Duodenal mucosa (tissue), 2 donors: ENCODE results near the gene ABLIM2.

Source experiments
- H3K27ac ChIP-seq: one replicate; pipeline ENCODE4 v1.7.0; 2013; ENCODE audit warnings: low read depth, low read length
- H3K27me3 ChIP-seq, 2 donors: one replicate each; pipeline ENCODE4 v1.7.0; 2013; ENCODE audit warnings: low read length in 2 of 2, control low read depth in 1 of 2; ENCODE audit not compliant: insufficient read depth in 2 of 2, control insufficient read depth in 1 of 2
- H3K36me3 ChIP-seq, 2 donors: one replicate each; pipeline ENCODE4 v1.7.0; 2013; ENCODE audit warnings: low read length in 2 of 2, control low read depth in 1 of 2; ENCODE audit not compliant: insufficient read depth in 2 of 2, control insufficient read depth in 1 of 2
- H3K4me1 ChIP-seq, 2 donors: one replicate each; pipeline ENCODE4 v1.7.0; 2013; ENCODE audit warnings: low read length in 2 of 2, control low read depth in 1 of 2; ENCODE audit not compliant: insufficient read depth in 2 of 2, control insufficient read depth in 1 of 2
- H3K4me3 ChIP-seq, 2 donors: one replicate each; pipeline ENCODE4 v1.7.0; 2013; ENCODE audit warnings: low read length in 2 of 2, low read depth in 1 of 2
- H3K9ac ChIP-seq, 2 donors: one replicate each; pipeline ENCODE4 v1.7.0; 2013; ENCODE audit warnings: low read length in 2 of 2, low read depth in 1 of 2
- H3K9me3 ChIP-seq, 2 donors: one replicate each; pipeline ENCODE4 v1.7.0; 2013; ENCODE audit warnings: low read length in 2 of 2, control low read depth in 1 of 2; ENCODE audit not compliant: control insufficient read depth in 1 of 2

ABLIM2 gene

DNA sequence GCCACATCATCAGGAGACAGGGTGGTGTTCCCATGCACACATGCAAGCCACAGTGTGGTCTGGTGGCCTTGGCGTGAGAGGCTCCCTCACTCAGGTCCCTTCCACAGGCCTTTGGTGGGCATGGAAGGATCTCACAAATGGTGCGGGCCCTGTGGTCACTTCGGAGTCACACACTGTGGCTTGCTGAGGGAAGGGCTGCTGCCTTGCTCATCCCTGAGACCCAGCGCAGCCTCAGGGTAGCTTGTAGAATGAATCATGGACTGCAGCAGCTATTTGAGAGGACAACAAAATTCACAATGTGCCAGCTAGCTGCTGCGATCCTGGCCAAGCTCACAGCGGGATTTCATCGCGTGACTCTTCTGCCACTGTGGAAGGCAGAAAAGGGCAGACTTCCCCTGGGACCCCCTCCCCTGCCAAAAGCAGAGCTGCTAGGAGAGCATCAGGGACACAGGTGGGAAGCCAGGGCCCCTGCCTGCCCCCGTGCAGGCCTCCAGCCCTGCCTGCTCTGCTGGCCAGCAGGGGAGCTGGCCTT, 106.4 kb downstream of the ABLIM2 start:
- no peaks in the 10 kb centered on the region for H3K36me3 ChIP-seq
- no peak overlapping the region for H3K4me3 ChIP-seq
- H3K27ac ChIP-seq = no peak overlapping the region
- no peak overlapping the region for H3K9ac ChIP-seq
- no peaks in the 10 kb centered on the region for H3K27me3 ChIP-seq
- peaks cover 0 to 5% of the 10 kb centered on the region in 2 donors for H3K9me3 ChIP-seq
- peaks cover 0 to 3% of the 10 kb centered on the region in 2 donors for H3K4me1 ChIP-seq

GRCh38 chr4:8051644-8052043, 107.0 kb downstream of the ABLIM2 start:
- Histone ChIP-seq H3K27ac (no peak overlapping the region), H3K27me3 (no peaks in the 10 kb centered on the region), H3K4me3 (no peak overlapping the region), H3K36me3 (no peaks in the 10 kb centered on the region), H3K9ac (no peak overlapping the region), H3K4me1 (peaks cover 0 to 3% of the 10 kb centered on the region in 2 donors), H3K9me3 (peaks cover 0 to 5% of the 10 kb centered on the region in 2 donors)

DNA sequence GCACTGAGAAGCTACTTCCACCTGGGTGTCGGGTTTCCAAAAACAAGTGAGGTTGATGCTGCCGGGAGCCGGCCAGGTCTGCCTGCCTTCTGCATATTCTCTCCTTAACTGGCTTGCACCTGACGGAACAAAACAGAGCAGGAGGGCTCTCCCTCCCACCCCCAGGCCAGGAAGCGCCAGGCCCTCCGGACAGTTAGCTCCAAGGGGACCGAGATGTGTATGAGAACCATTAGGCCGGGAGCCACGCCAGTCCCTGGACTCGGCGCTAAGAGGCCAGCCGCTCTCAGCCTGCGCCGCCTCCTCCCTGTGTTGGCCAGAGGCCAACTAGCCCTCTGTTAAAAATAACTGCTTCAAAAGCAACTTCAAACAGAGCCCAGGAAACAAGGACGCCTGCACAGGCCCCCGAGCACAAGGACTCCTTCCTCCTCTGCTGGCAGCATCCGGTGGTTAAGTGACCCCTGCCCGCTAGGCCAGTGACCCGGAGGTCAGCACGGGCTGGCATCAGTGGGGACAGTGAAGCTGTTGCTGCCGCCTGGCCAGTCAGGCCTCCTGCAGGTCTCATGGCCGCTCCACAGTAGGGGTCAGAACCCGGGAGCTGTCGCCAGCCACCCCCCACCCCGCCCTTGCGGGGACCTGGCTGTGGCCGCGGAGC, 107.9 kb downstream of the ABLIM2 start:
- Histone ChIP-seq H3K9ac (no peak overlapping the region), H3K4me1 (peaks cover 0 to 3% of the 10 kb centered on the region in 2 donors), H3K27me3 (no peaks in the 10 kb centered on the region), H3K36me3 (no peaks in the 10 kb centered on the region), H3K27ac (no peak overlapping the region), H3K4me3 (no peak overlapping the region), H3K9me3 (peaks cover 0 to 5% of the 10 kb centered on the region in 2 donors)

DNA sequence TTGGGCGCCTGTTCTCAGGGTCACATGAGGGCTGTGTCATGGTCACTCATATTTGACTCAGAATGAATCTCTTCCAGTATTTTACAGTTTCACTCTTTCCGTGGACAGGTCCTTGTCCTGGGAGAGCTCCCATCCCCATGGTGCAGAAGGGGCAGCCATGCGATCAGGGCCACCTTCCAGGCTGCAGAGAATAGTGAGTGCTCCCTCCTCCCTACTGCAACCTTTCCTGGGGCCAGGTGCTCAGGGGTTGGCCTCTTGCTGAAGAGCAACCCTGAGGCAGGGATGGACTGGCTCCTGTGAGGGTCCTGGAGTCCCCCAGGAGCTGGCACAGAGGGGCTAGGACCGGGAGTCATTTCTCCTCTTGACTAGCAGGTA, 108.4 kb downstream of the ABLIM2 start:
- H3K4me1 ChIP-seq = peaks cover 0 to 3% of the 10 kb centered on the region in 2 donors
- peaks cover 0 to 5% of the 10 kb centered on the region in 2 donors for H3K9me3 ChIP-seq
- H3K27ac ChIP-seq = no peak overlapping the region
- no peak overlapping the region for H3K4me3 ChIP-seq
- H3K27me3 ChIP-seq = no peaks in the 10 kb centered on the region
- H3K36me3 ChIP-seq = no peaks in the 10 kb centered on the region
- H3K9ac ChIP-seq = no peak overlapping the region

DNA sequence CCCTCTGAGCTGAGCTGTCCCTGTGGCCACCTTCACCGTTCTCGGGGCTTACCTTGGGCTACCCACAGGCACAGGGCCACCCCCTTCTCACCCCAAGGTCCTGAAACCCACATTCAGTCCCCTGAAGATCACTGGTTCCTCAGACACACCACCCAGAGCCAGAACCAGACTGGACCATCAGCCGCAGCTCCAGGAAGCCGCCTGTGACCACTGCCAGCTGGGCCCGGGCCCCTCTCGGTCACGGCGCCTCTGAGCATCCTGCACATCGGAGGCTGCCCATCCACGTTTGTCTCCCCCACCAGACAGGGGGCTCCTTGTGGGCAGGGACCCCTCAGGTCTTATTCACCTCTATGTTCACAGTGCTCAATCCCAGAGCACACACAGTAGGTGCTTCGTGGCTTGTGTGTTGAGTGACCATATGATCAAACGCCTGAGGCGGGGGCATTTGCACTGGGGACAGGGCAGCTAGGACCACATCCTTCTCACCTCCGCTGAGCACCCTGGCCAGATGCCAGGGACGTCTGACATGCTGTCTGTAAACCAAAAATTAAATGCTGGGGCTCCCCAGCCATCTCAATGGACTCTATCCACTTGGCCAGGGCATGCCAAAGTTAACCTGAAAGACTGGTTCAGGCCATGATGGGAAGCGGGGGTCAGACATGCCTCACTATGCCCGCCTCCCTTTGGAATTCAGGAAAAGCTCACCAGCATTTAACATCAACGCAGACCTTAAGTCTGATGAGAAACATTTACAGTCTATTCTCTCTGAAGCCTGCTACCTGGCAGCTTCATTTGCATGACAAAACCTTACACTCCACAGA, 109.5 kb downstream of the ABLIM2 start:
- no peak overlapping the region for H3K9ac ChIP-seq
- H3K27ac ChIP-seq = no peak overlapping the region
- no peaks in the 10 kb centered on the region for H3K36me3 ChIP-seq
- H3K4me1 ChIP-seq = peaks cover 0 to 3% of the 10 kb centered on the region in 2 donors
- H3K9me3 ChIP-seq = no peaks in the 10 kb centered on the region
- no peaks in the 10 kb centered on the region for H3K27me3 ChIP-seq
- H3K4me3 ChIP-seq = no peak overlapping the region

- no peaks in the 10 kb centered on the region for H3K36me3 ChIP-seq
- no peaks in the 10 kb centered on the region for H3K27me3 ChIP-seq
- H3K4me3 ChIP-seq = no peak overlapping the region
- H3K9ac ChIP-seq = no peak overlapping the region
- H3K4me1 ChIP-seq = peaks cover 0 to 3% of the 10 kb centered on the region in 2 donors
- H3K27ac ChIP-seq = no peak overlapping the region
- H3K9me3 ChIP-seq = no peaks in the 10 kb centered on the region
These were observed 110.6 kb downstream of the ABLIM2 start for GRCh38 chr4:8047837-8048678.

DNA sequence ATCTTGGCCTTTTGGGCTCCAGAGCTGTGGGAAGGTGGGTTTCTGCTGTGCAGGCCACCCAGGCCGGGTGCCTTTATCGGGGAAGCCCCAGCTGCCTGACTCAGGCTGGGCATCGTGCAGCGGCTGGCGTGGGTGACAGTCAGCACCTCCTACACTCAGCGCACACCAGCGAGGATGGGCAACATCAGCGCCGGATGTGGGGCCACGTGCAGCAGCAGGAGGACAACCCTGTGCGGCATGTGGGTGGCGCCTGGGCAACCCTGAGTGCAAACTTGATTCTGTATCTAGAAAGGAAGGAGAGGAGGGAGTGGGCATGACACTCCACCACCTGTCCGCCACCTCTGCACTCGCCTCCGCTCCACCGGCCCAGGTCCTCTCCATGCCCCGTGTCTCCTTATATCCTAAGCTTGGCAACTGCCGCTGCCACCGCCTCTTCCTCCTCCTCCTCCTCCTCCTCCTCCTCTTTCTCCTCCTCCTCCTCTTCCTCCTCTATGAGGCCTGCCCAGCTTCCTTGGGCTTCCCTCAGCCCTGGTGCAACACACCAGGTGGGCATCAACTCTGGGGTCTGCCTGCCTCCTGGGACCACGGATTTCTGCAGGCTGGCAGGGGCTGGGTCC, 111.6 kb downstream of the ABLIM2 start:
- Histone ChIP-seq H3K27me3 (no peaks in the 10 kb centered on the region), H3K36me3 (no peaks in the 10 kb centered on the region), H3K9ac (no peak overlapping the region), H3K9me3 (no peaks in the 10 kb centered on the region), H3K4me3 (no peak overlapping the region), H3K4me1 (peaks cover 0 to 3% of the 10 kb centered on the region in 2 donors), H3K27ac (no peak overlapping the region)

DNA sequence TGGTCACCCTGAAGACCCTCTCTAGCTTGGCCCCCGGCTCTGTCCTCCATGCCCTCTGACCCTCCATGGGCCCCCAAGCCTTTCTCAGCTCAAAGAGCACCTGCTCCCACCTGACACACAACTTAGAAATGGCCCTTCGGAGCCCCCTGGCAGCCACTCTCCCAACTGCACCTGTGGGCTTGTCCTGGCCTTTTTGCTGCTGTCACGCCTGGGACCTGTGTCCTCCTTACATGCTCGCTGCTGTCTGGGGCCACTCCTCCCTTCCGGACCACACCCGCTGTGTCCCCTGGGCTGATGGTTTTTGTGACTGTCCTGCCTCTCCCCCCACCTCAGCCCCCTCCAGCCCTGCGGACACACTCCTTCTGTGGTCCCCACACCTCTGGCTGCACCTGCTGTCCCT, 112.7 kb downstream of the ABLIM2 start:
- H3K9me3 ChIP-seq = no peaks in the 10 kb centered on the region
- H3K27me3 ChIP-seq = no peaks in the 10 kb centered on the region
- no peaks in the 10 kb centered on the region for H3K36me3 ChIP-seq
- H3K4me1 ChIP-seq = peaks cover 0 to 3% of the 10 kb centered on the region in 2 donors
- H3K9ac ChIP-seq = no peak overlapping the region
- no peak overlapping the region for H3K27ac ChIP-seq
- H3K4me3 ChIP-seq = no peak overlapping the region

DNA sequence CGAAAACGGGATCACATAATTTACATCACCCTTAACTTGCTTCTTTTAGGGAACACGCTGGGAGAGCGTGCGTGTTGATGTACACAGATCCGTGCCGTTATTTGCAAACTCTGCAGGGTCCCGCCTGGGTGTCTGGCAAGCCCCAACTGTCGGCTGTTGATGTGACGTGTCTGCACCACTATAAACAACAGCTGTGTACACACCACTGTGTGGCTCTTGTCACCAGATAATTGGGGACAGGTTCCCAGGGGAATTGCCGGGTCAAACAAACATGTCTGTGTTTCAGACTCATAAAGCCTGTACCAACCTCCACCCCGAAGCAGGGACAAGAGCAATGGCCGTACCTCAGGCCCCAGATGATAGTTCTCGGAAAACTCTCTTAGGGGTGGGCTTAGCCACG, 113.9 kb downstream of the ABLIM2 start:
- no peaks in the 10 kb centered on the region for H3K9me3 ChIP-seq
- H3K4me1 ChIP-seq = no peaks in the 10 kb centered on the region
- H3K9ac ChIP-seq = no peak overlapping the region

More for the DNA sequence above, 113.9 kb downstream of the ABLIM2 start:
- no peaks in the 10 kb centered on the region for H3K36me3 ChIP-seq
- no peaks in the 10 kb centered on the region for H3K27me3 ChIP-seq
- H3K4me3 ChIP-seq = no peak overlapping the region
- H3K27ac ChIP-seq = no peak overlapping the region
